Liver (tissue), 9 donors: ENCODE results near the gene PAMR1. TPM values are rescaled to one million over a fixed set of nuclear protein-coding genes. Genes with fewer than 3 reads are reported as not detected.

Experiments used
- DNase-seq: peaks from one replicate; pipeline ENCODE4 v3.0.0-alpha.2; 2017; ENCODE audit warnings: low spot score
- H3K27ac ChIP-seq, 2 donors: one replicate each; pipeline ENCODE4 v1.7.0; 2013; ENCODE audit warnings: inconsistent platforms in 2 of 2, low read length in 2 of 2, control low read depth in 1 of 2, low read depth in 1 of 2, mild to moderate bottlenecking in 1 of 2
- H3K27me3 ChIP-seq, 4 donors: one replicate each; pipeline versions ENCODE4 v1.6.1 to v1.7.0; 2013; ENCODE audit warnings: low read length in 3 of 4, inconsistent platforms in 1 of 4, mild to moderate bottlenecking in 1 of 4, moderate library complexity in 1 of 4; ENCODE audit not compliant: control insufficient read depth in 4 of 4, insufficient read depth in 4 of 4
- H3K36me3 ChIP-seq, 4 donors: one replicate each; pipeline versions ENCODE4 v1.6.1 to v1.7.0; 2013; ENCODE audit warnings: low read length in 3 of 4, mild to moderate bottlenecking in 3 of 4, low read depth in 1 of 4, moderate library complexity in 1 of 4; ENCODE audit not compliant: control insufficient read depth in 4 of 4, insufficient read depth in 3 of 4
- H3K4me1 ChIP-seq, 4 donors: one replicate each; pipeline versions ENCODE4 v1.6.1 to v1.7.0; 2013; ENCODE audit warnings: low read length in 3 of 4, mild to moderate bottlenecking in 3 of 4, moderate library complexity in 1 of 4; ENCODE audit not compliant: control insufficient read depth in 4 of 4, insufficient read depth in 4 of 4
- H3K4me3 ChIP-seq, 3 donors: one replicate each; pipeline versions ENCODE4 v1.6.1 to v1.7.0; 2013; ENCODE audit warnings: low read length in 3 of 3, control low read depth in 1 of 3, low read depth in 1 of 3, mild to moderate bottlenecking in 1 of 3
- H3K9ac ChIP-seq, 2 donors: one replicate each; pipeline ENCODE4 v1.7.0; 2013; ENCODE audit warnings: low read length in 2 of 2, mild to moderate bottlenecking in 2 of 2, moderate library complexity in 2 of 2, control low read depth in 1 of 2, low read depth in 1 of 2
- H3K9me3 ChIP-seq, 4 donors: one replicate each; pipeline versions ENCODE4 v1.6.1 to v1.7.0; 2013; ENCODE audit warnings: low read length in 3 of 4; ENCODE audit not compliant: control insufficient read depth in 4 of 4
- EGR1 ChIP-seq, 2 donors: IDR thresholded peaks; 2 replicates each; pipeline ENCODE4 v1.6.1; 2016 to 2018; ENCODE audit warnings: antibody characterized with exemption in 2 of 2, low read depth in 2 of 2
- FOXA1 ChIP-seq: IDR thresholded peaks from 2 replicates; pipeline ENCODE4 v1.6.1; 2016; ENCODE audit warnings: antibody characterized with exemption
- FOXA2 ChIP-seq: IDR thresholded peaks from 2 replicates; pipeline ENCODE4 v1.6.1; 2016; ENCODE audit warnings: antibody characterized with exemption
- GABPA ChIP-seq, 2 donors: IDR thresholded peaks in 1 of 2; conservative IDR thresholded peaks in 1 of 2; 2 replicates each; pipeline ENCODE4 v1.6.1; 2016; ENCODE audit warnings: antibody characterized with exemption in 2 of 2, mild to moderate bottlenecking in 1 of 2, moderate library complexity in 1 of 2
- HNF4A ChIP-seq, 2 donors: conservative IDR thresholded peaks; 2 replicates each; pipeline ENCODE4 v1.6.1; 2016; ENCODE audit warnings: antibody characterized with exemption in 2 of 2, mild to moderate bottlenecking in 2 of 2
- HNF4G ChIP-seq: IDR thresholded peaks from 2 replicates; pipeline ENCODE4 v1.6.1; 2016; ENCODE audit warnings: antibody characterized with exemption
- JUND ChIP-seq, 2 donors: IDR thresholded peaks; 2 replicates each; pipeline ENCODE4 v1.6.1; 2016; ENCODE audit warnings: antibody characterized with exemption in 2 of 2
- NR2F2 ChIP-seq: IDR thresholded peaks from 2 replicates; pipeline ENCODE4 v1.6.1; 2016; ENCODE audit warnings: antibody characterized with exemption
- RAD21 ChIP-seq, 2 donors: IDR thresholded peaks; 2 replicates each; pipeline ENCODE4 v1.6.1; 2016; ENCODE audit warnings: antibody characterized with exemption in 2 of 2, mild to moderate bottlenecking in 2 of 2
- RXRA ChIP-seq, 2 donors: IDR thresholded peaks; 2 replicates each; pipeline ENCODE4 v1.6.1; 2017 to 2018; ENCODE audit warnings: antibody characterized with exemption in 2 of 2, mild to moderate bottlenecking in 1 of 2
- SP1 ChIP-seq: IDR thresholded peaks from 2 replicates; pipeline ENCODE4 v1.6.1; 2018; ENCODE audit warnings: antibody characterized with exemption, mild to moderate bottlenecking
- TAF1 ChIP-seq: conservative IDR thresholded peaks from 2 replicates; pipeline ENCODE4 v1.6.1; 2016; ENCODE audit warnings: antibody characterized with exemption, mild to moderate bottlenecking
- YY1 ChIP-seq: IDR thresholded peaks from 2 replicates; pipeline ENCODE4 v1.6.1; 2016; ENCODE audit warnings: antibody characterized with exemption, mild to moderate bottlenecking
- WGBS: extraction: QIAGEN DNeasy Blood & Tissue Kit; methylation state at CpG from one replicate; pipeline ENCODE4 v1.1.7; 2013; 5-methylcytosine and 5-hydroxymethylcytosine counted together
- polyA plus RNA-seq, 2 donors: library from polyadenylated mRNA; stranded (reverse) in 1 of 2; unstranded in 1 of 2; fragments of 200-250 nt in 1 of 2; fragments of >200 nt in 1 of 2; fragmentation: Nextera tagmentation in 1 of 2; extraction: Ambion mirVana in 1 of 2; gene quantifications; one replicate each; pipeline versions ENCODE4 v1.2.1 to v1.2.3, GENCODE V29; 2013 to 2015
- total RNA-seq, 2 donors: library from RNA; depleted of rRNA; stranded (reverse); fragments of >200 nt; gene quantifications; one replicate each; pipeline ENCODE4 v1.2.3, GENCODE V29; 2014
- TF ChIP-seq, protein P1 (sequence below): IDR thresholded peaks from 2 replicates; pipeline ENCODE4 v1.6.1; 2016; ENCODE audit warnings: antibody characterized with exemption, mild to moderate bottlenecking
- TF ChIP-seq, protein P2 (sequence below): IDR thresholded peaks from 2 replicates; pipeline ENCODE4 v1.6.1; 2016; ENCODE audit warnings: antibody characterized with exemption
- TF ChIP-seq, protein P3 (sequence below): IDR thresholded peaks from 2 replicates; pipeline ENCODE4 v1.6.1; 2016; ENCODE audit warnings: antibody characterized with exemption
- TF ChIP-seq, protein P4 (sequence below): IDR thresholded peaks from 2 replicates; pipeline ENCODE4 v1.6.1; 2016; ENCODE audit warnings: antibody characterized with exemption
- donor health status: healthy.
- donor health status: healthy.
- donor health status: healthy.
- donor health status: healthy.
- donor health status: healthy.

Gene PAMR1
- total and polyA plus RNA-seq, 4 donors, result 2.0 to 5.0 (median 2.8) TPM

DNA sequence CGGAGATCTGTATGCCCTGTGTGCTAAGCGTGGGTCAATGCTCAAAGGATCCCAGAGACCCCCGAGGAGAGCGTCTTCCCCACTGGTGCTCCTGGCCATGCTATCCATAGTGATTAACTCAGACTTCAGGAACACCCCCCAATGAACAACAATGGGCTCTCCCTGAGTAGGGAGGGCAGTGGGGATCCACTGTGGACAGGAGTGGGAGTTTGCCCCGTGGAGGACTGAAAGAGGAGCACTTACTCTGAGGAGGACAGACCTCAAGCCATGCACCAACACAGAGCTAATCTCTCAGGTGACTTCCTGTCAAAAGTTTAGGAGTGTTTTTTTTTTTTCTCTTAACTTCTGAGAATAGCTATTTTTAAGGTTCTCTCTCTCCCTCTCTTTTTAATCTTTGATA is 130.5 kb downstream of the PAMR1 start:
- Histone ChIP-seq H3K9ac (no peak overlapping the region), H3K9me3 (no peaks in the 10 kb centered on the region), H3K36me3 (no peaks in the 10 kb centered on the region), H3K4me3 (no peak overlapping the region), H3K27ac (no peak overlapping the region), H3K4me1 (peaks cover 0 to 14% (median 11%) of the 10 kb centered on the region in 4 donors), H3K27me3 (no peaks in the 10 kb centered on the region)
- no peak for TF ChIP-seq RXRA (IDR thresholded peaks at IDR 0.05)
- no peak for TF ChIP-seq RAD21 (IDR thresholded peaks at IDR 0.05)
- TF ChIP-seq, protein P1, sequence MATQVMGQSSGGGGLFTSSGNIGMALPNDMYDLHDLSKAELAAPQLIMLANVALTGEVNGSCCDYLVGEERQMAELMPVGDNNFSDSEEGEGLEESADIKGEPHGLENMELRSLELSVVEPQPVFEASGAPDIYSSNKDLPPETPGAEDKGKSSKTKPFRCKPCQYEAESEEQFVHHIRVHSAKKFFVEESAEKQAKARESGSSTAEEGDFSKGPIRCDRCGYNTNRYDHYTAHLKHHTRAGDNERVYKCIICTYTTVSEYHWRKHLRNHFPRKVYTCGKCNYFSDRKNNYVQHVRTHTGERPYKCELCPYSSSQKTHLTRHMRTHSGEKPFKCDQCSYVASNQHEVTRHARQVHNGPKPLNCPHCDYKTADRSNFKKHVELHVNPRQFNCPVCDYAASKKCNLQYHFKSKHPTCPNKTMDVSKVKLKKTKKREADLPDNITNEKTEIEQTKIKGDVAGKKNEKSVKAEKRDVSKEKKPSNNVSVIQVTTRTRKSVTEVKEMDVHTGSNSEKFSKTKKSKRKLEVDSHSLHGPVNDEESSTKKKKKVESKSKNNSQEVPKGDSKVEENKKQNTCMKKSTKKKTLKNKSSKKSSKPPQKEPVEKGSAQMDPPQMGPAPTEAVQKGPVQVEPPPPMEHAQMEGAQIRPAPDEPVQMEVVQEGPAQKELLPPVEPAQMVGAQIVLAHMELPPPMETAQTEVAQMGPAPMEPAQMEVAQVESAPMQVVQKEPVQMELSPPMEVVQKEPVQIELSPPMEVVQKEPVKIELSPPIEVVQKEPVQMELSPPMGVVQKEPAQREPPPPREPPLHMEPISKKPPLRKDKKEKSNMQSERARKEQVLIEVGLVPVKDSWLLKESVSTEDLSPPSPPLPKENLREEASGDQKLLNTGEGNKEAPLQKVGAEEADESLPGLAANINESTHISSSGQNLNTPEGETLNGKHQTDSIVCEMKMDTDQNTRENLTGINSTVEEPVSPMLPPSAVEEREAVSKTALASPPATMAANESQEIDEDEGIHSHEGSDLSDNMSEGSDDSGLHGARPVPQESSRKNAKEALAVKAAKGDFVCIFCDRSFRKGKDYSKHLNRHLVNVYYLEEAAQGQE, result no peak
- TF ChIP-seq FOXA1, result no peak
- no peak for TF ChIP-seq YY1
- TF ChIP-seq FOXA2, result no peak
- TF ChIP-seq TAF1, result no peak
- no peak for TF ChIP-seq EGR1 (IDR thresholded peaks at IDR 0.05; ENCODE audit: low read depth in 2 of 2)
- TF ChIP-seq GABPA (IDR thresholded peaks at IDR 0.05 in 1 of 2, conservative IDR thresholded peaks at IDR 0.05 in 1 of 2), result no peak
- no peak for TF ChIP-seq SP1
- TF ChIP-seq, protein P2, sequence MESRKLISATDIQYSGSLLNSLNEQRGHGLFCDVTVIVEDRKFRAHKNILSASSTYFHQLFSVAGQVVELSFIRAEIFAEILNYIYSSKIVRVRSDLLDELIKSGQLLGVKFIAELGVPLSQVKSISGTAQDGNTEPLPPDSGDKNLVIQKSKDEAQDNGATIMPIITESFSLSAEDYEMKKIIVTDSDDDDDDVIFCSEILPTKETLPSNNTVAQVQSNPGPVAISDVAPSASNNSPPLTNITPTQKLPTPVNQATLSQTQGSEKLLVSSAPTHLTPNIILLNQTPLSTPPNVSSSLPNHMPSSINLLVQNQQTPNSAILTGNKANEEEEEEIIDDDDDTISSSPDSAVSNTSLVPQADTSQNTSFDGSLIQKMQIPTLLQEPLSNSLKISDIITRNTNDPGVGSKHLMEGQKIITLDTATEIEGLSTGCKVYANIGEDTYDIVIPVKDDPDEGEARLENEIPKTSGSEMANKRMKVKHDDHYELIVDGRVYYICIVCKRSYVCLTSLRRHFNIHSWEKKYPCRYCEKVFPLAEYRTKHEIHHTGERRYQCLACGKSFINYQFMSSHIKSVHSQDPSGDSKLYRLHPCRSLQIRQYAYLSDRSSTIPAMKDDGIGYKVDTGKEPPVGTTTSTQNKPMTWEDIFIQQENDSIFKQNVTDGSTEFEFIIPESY, result no peak
- no peak for TF ChIP-seq HNF4A (conservative IDR thresholded peaks at IDR 0.05)
- TF ChIP-seq, protein P3, sequence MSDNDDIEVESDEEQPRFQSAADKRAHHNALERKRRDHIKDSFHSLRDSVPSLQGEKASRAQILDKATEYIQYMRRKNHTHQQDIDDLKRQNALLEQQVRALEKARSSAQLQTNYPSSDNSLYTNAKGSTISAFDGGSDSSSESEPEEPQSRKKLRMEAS, result no peak
- no peak for TF ChIP-seq HNF4G
- no peak for TF ChIP-seq JUND (IDR thresholded peaks at IDR 0.05)
- no peak for TF ChIP-seq NR2F2
- no peak for DNase-seq
- WGBS, result 93% methylated on average over 5 of the region's 5 CpGs

DNA sequence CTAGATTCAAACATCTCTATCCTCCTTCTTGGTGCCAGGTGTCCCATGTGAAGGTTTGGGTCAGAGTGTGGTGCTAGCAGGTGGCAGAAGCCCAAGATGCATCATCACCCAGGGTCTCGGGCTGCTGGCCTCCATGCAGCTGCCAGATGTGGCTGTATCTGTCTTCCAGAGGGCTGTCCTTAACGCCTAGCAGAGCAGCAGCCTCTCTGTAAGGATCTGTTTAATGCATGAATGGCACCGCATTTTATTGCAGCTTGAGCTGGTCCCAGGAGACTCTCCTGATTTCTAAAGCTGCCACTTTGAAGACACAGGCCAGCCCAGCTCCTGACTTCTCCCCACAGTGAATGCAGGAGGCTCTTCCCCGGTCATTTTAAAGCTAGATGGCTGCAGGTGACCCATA is 132.3 kb downstream of the PAMR1 start:
- no peak overlapping the region for H3K27ac ChIP-seq
- WGBS, result 86% methylated on average over 4 of the region's 4 CpGs
- no peaks in the 10 kb centered on the region for H3K9me3 ChIP-seq
- peaks cover 0 to 14% (median 11%) of the 10 kb centered on the region in 4 donors for H3K4me1 ChIP-seq
- H3K27me3 ChIP-seq, result no peaks in the 10 kb centered on the region
- H3K9ac ChIP-seq, result no peak overlapping the region
- TF ChIP-seq SP1 (no peak), JUND (IDR thresholded peaks at IDR 0.05) (no peak)
- TF ChIP-seq, protein P4, sequence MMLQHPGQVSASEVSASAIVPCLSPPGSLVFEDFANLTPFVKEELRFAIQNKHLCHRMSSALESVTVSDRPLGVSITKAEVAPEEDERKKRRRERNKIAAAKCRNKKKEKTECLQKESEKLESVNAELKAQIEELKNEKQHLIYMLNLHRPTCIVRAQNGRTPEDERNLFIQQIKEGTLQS, result no peak
- TF ChIP-seq, protein P3, result no peak
- H3K36me3 ChIP-seq, result no peaks in the 10 kb centered on the region
- H3K4me3 ChIP-seq, result no peak overlapping the region
- no peak for DNase-seq
